Hepatocyte (in vitro differentiated cells): ENCODE measurements around the gene DDX20.

Source experiments
- CTCF ChIP-seq: fragments of 200-600 bp; sonication (generic); IDR thresholded peaks from 2 replicates; pipeline ENCODE4 v1.5.1; 2016; ENCODE audit warnings: antibody characterized with exemption, mild to moderate bottlenecking; ENCODE audit not compliant: poor library complexity
- EZH2 ChIP-seq: fragments of 200-600 bp; sonication (generic); IDR thresholded peaks from 2 replicates; pipeline ENCODE4 v1.6.1; 2016; ENCODE audit warnings: antibody characterized with exemption, mild to moderate bottlenecking, borderline replicate concordance
- EZH2phosphoT487 ChIP-seq: fragments of 200-600 bp; sonication (generic); IDR thresholded peaks from one replicate; pipeline ENCODE4 v1.6.1; 2018; ENCODE audit warnings: antibody characterized with exemption, mild to moderate bottlenecking, low read depth, moderate library complexity; ENCODE audit not compliant: unreplicated experiment, severe bottlenecking

- TF ChIP-seq EZH2phosphoT487 = no peak
- TF ChIP-seq CTCF = no peak
- no peak for TF ChIP-seq EZH2
These were observed 19.7 kb upstream of the DDX20 start for GRCh38 chr1:111735858-111736544.
